K562 (cell line): ENCODE measurements around the gene CTPS1. TPM values are rescaled to one million over a fixed set of nuclear protein-coding genes. Genes with fewer than 3 reads are reported as not detected.
A peak's percentile ranks its signal among the peaks of the same experiment; 100 is the strongest.

Experiments
- CBFA2T2 ChIP-seq: fragments of 450-650 bp; conservative IDR thresholded peaks from 2 replicates; pipeline ENCODE4 v1.6.1; 2017; ENCODE audit warnings: mild to moderate bottlenecking
- ETS1 ChIP-seq: conservative IDR thresholded peaks from 2 replicates; pipeline ENCODE4 v1.6.1; 2011; ENCODE audit warnings: low read depth, mild to moderate bottlenecking, low read length; ENCODE audit not compliant: control insufficient read depth
- FOXK2 ChIP-seq, 2 experiments: fragments of 450-650 bp; IDR thresholded peaks in 1 of 2; conservative IDR thresholded peaks in 1 of 2; 2 replicates each; pipeline ENCODE4 v1.6.1; 2016; ENCODE audit warnings: low read depth in 2 of 2, mild to moderate bottlenecking in 1 of 2
- GTF2F1 ChIP-seq: IDR thresholded peaks from 2 replicates; pipeline ENCODE4 v1.6.1; 2011; ENCODE audit warnings: low read depth, low read length, improper control_type of control experiment
- HMGN3 ChIP-seq: IDR thresholded peaks from 2 replicates; pipeline ENCODE4 v1.6.1; 2011; ENCODE audit warnings: borderline replicate concordance, low read depth, mild to moderate bottlenecking, mixed read lengths, low read length; ENCODE audit not compliant: insufficient read length; ENCODE audit errors: extremely low read depth
- MCM7 ChIP-seq, 2 experiments: fragments of 450-650 bp; IDR thresholded peaks; 2 replicates each; pipeline ENCODE4 v1.6.1; 2016 to 2018
- MITF ChIP-seq: IDR thresholded peaks from 2 replicates; pipeline ENCODE4 v1.6.1; 2014; ENCODE audit warnings: antibody characterized with exemption
- MNT ChIP-seq, 2 experiments: fragments of 450-650 bp; conservative IDR thresholded peaks; 2 replicates each; pipeline ENCODE4 v1.6.1; 2017; ENCODE audit warnings: mild to moderate bottlenecking in 2 of 2, moderate library complexity in 2 of 2
- MXD1 ChIP-seq: fragments of 250-450 bp; sonication (Bioruptor Pico); IDR thresholded peaks from 2 replicates; pipeline ENCODE4 v1.8.0; 2021; ENCODE audit warnings: borderline replicate concordance, mild to moderate bottlenecking, moderate library complexity; ENCODE audit not compliant: poor library complexity, severe bottlenecking
- NR4A1 ChIP-seq, 2 experiments: fragments of 250-450 bp in 1 of 2; fragments of 450-650 bp in 1 of 2; sonication (Bioruptor Pico) in 1 of 2; IDR thresholded peaks; 2 replicates each; pipeline versions ENCODE4 v1.4.0 to v1.6.1; 2016 to 2020; ENCODE audit warnings: mild to moderate bottlenecking in 2 of 2, missing compliant biosample characterization in 1 of 2, missing genetic modification characterization in 1 of 2, moderate library complexity in 1 of 2
- POLR2A ChIP-seq: fragments of 450-650 bp; conservative IDR thresholded peaks from 2 replicates; pipeline ENCODE4 v1.6.1; 2016
- PTBP1 ChIP-seq: fragments of 200-400 bp; formaldehyde crosslinking; IDR thresholded peaks from 2 replicates; pipeline ENCODE4 v1.6.1; 2017; ENCODE audit warnings: low read depth, low read length
- TSHZ1 ChIP-seq: fragments of 250-450 bp; sonication (Bioruptor Pico); IDR thresholded peaks from 2 replicates; pipeline ENCODE4 v1.4.0; 2020; ENCODE audit warnings: mild to moderate bottlenecking, moderate library complexity
- WHSC1 ChIP-seq: IDR thresholded peaks from one replicate; pipeline ENCODE4 v1.6.1; 2012; ENCODE audit warnings: low read length, control low read depth, inconsistent platforms
- XRCC3 ChIP-seq: fragments of 450-650 bp; IDR thresholded peaks from 2 replicates; pipeline ENCODE4 v1.6.1; 2017; ENCODE audit warnings: mild to moderate bottlenecking, moderate library complexity
- ZBTB26 ChIP-seq: fragments of 450-650 bp; formaldehyde crosslinking; IDR thresholded peaks from 2 replicates; pipeline ENCODE4 v1.4.0; 2022; ENCODE audit warnings: missing genetic modification characterization
- ZNF436 ChIP-seq: fragments of 250-450, 450-650 bp; sonication (Bioruptor Pico); formaldehyde crosslinking; IDR thresholded peaks from 2 replicates; pipeline ENCODE4 v1.7.0; 2020; ENCODE audit warnings: mild to moderate bottlenecking
- ZNF75A ChIP-seq: fragments of 450-650 bp; formaldehyde crosslinking; IDR thresholded peaks from 2 replicates; pipeline ENCODE4 v1.4.0; 2020; ENCODE audit warnings: mild to moderate bottlenecking
- polyA plus RNA-seq, 8 experiments: library from polyadenylated mRNA; depleted of rRNA in 4 of 8; stranded (reverse) in 5 of 8; unstranded in 3 of 8; fragments of >200 nt; fragmentation: Nextera tagmentation in 2 of 8; fragmentation: Illumina TruSeq in 1 of 8; extraction: Ambion mirVana in 2 of 8; extraction: Trizol in 1 of 8; gene quantifications; 2 replicates each; pipeline versions ENCODE4 v1.2.1 to v1.2.3, GENCODE V29; 2011 to 2014; ENCODE audit warnings: inconsistent platforms in 1 of 8, missing spikeins in 1 of 8
- total RNA-seq, 7 experiments: library from RNA; depleted of rRNA in 6 of 7; stranded (reverse); fragments of >200 nt in 6 of 7; fragmentation: Illumina TruSeq in 2 of 7; extraction: Trizol in 2 of 7; gene quantifications; 2 replicates each; pipeline versions ENCODE4 v1.2.1 to v1.2.3, GENCODE V29; 2011 to 2021; ENCODE audit warnings: low replicate concordance in 1 of 7

The CTPS1 gene
- total and polyA plus RNA-seq, 9 of the 15 experiments (the other 6 are each of a cell fraction or from before 2014, with no cell fraction given) = 44.4 to 164 (median 87.7) TPM

GRCh38 chr1:40939320-40940059 is 40.0 kb upstream of the CTPS1 start (continued):
- no peak for TF ChIP-seq TSHZ1 (CRISPR knock-in tag)
- no peak for TF ChIP-seq POLR2A
- TF ChIP-seq XRCC3 = no peak
- no peak for TF ChIP-seq ZBTB26
- TF ChIP-seq GTF2F1 = no peak
- TF ChIP-seq WHSC1 = peak; percentile 41
- peak in 1 of 2 experiments; percentile 77; a peak in 3 of 4 replicates for TF ChIP-seq MNT (conservative IDR thresholded peaks at IDR 0.05)
- TF ChIP-seq FOXK2 (conservative IDR thresholded peaks at IDR 0.05 in 1 of 2, IDR thresholded peaks at IDR 0.05 in 1 of 2; ENCODE audit: low read depth in 2 of 2) = peak; percentile 19 to 60; a peak in 2 of 4 replicates
- TF ChIP-seq ETS1 = no peak
- TF ChIP-seq MXD1 (CRISPR knock-in tag) = no peak
- TF ChIP-seq PTBP1 = no peak
- TF ChIP-seq MITF = no peak
- TF ChIP-seq ZNF75A (CRISPR knock-in tag) = no peak
- no peak for TF ChIP-seq NR4A1 (CRISPR knock-in tag; IDR thresholded peaks at IDR 0.05)
- 0 out of 2 replicates have a peak, but pooled peaks have one; percentile 59 for TF ChIP-seq NR4A1 (tag; IDR thresholded peaks at IDR 0.05)
- peak; percentile 94 for TF ChIP-seq CBFA2T2
- TF ChIP-seq HMGN3 = no peak
- TF ChIP-seq ZNF436 (CRISPR knock-in tag) = no peak
- no peak for TF ChIP-seq MCM7 (IDR thresholded peaks at IDR 0.05)
